Smooth muscle cell (in vitro differentiated cells): ENCODE results near the gene UBL4A. TPM values are rescaled to one million over a fixed set of nuclear protein-coding genes. Genes with fewer than 3 reads are reported as not detected.

Experiments
- DNase-seq: peaks from one replicate; lab custom pipeline; 2025; ENCODE audit not compliant: unreplicated experiment; lab: John Stamatoyannopoulos, UW
- H2AFZ ChIP-seq: fragments of 200-600 bp; sonication (generic); 2 replicates; pipeline ENCODE4 v1.6.0; 2016; ENCODE audit warnings: antibody characterized with exemption, low read depth, mild to moderate bottlenecking
- H3F3A ChIP-seq: fragments of 200-600 bp; sonication (generic); 2 replicates; pipeline ENCODE4 v1.6.0; 2017; ENCODE audit warnings: antibody characterized with exemption, low read depth
- H3K27ac ChIP-seq: fragments of 200-600 bp; sonication (generic); 2 replicates; pipeline ENCODE4 v1.5.1; 2016; ENCODE audit warnings: low read depth, mild to moderate bottlenecking
- H3K27me3 ChIP-seq: fragments of 200-600 bp; sonication (generic); 2 replicates; pipeline ENCODE4 v1.6.1; 2016; ENCODE audit warnings: low read depth, mild to moderate bottlenecking
- H3K36me3 ChIP-seq: fragments of 200-600 bp; sonication (generic); 2 replicates; pipeline ENCODE4 v1.5.1; 2016; ENCODE audit warnings: low read depth
- H3K4me1 ChIP-seq: fragments of 200-600 bp; sonication (generic); 2 replicates; pipeline ENCODE4 v1.5.1; 2016; ENCODE audit warnings: low read depth
- H3K4me2 ChIP-seq: fragments of 200-600 bp; sonication (generic); 2 replicates; pipeline ENCODE4 v1.6.0; 2016; ENCODE audit warnings: mild to moderate bottlenecking
- H3K4me3 ChIP-seq: fragments of 200-600 bp; sonication (generic); 2 replicates; pipeline ENCODE4 v1.5.1; 2016; ENCODE audit warnings: mild to moderate bottlenecking
- H3K79me2 ChIP-seq: fragments of 200-600 bp; sonication (generic); 2 replicates; pipeline ENCODE4 v1.6.0; 2016; ENCODE audit warnings: low read depth, mild to moderate bottlenecking
- H3K9ac ChIP-seq: fragments of 200-600 bp; sonication (generic); 2 replicates; pipeline ENCODE4 v1.6.0; 2016; ENCODE audit warnings: low read depth
- H3K9me3 ChIP-seq: fragments of 200-600 bp; sonication (generic); replicated peaks from 2 replicates; pipeline ENCODE4 v1.5.1; 2016; ENCODE audit warnings: low read depth
- H4K20me1 ChIP-seq: fragments of 200-600 bp; sonication (generic); 2 replicates; pipeline ENCODE4 v1.6.0; 2016; ENCODE audit warnings: low read depth
- CTCF ChIP-seq: fragments of 200-600 bp; sonication (generic); IDR thresholded peaks from 2 replicates; pipeline ENCODE4 v1.5.1; 2017; ENCODE audit warnings: borderline replicate concordance, mild to moderate bottlenecking, antibody characterized with exemption; ENCODE audit not compliant: insufficient read depth, poor library complexity, severe bottlenecking
- WGBS: methylation state at CpG from one replicate; pipeline ENCODE4 v1.1.7; 2016; ENCODE audit warnings: low lambda C conversion rate; 5-methylcytosine and 5-hydroxymethylcytosine counted together
- polyA plus RNA-seq: library from polyadenylated mRNA; unstranded; fragments of >200 nt; fragmentation: Nextera tagmentation; extraction: Ambion mirVana; gene quantifications from 2 replicates; pipeline ENCODE4 v1.2.1, GENCODE V29; 2016
- total RNA-seq: library from RNA; depleted of rRNA; stranded (reverse); fragments of >200 nt; gene quantifications from 2 replicates; pipeline ENCODE4 v1.2.3, GENCODE V29; 2014

Gene UBL4A
- total and polyA plus RNA-seq, 2 experiments from 2014 or later = 42.1 to 46.9 TPM

GRCh38 chrX:154458116-154458953 is 28.1 kb downstream of the UBL4A start, which contains the start of gene PLXNA3:
TSS of gene PLXNA3 (plus strand) at chrX:154458281. CDS start at chrX:154460184, 1,903 bp downstream.
- Histone ChIP-seq H3K4me2 (peak within 1 kb of the TSS; percentile 88), H3K9me3 (no peaks in the 10 kb centered on the region), H3F3A (no peaks in the 10 kb centered on the region), H3K4me3 (peak within 1 kb of the TSS; percentile 64), H3K9ac (peak within 1 kb of the TSS; percentile 60), H4K20me1 (peaks cover 40% of the 10 kb centered on the region), H3K4me1 (peaks cover 6% of the 10 kb centered on the region), H3K27me3 (no peaks in the 10 kb centered on the region), H3K36me3 (no peaks in the 10 kb centered on the region), H2AFZ (no peak within 1 kb of the TSS), H3K79me2 (peaks cover 37% of the 10 kb centered on the region), H3K27ac (no peak within 1 kb of the TSS)
- TF ChIP-seq CTCF = no peak
- 64% methylated on average over 19 of the region's 88 CpGs for WGBS
- no peak for DNase-seq

- H3K9me3 ChIP-seq = no peaks in the 10 kb centered on the region
- H4K20me1 ChIP-seq = peaks cover 34% of the 10 kb centered on the region
- peak overlapping the region; percentile 64 for H3K4me3 ChIP-seq
- no peak for TF ChIP-seq CTCF
- no peak for DNase-seq
- 52% methylated on average over 22 of the region's 65 CpGs for WGBS
- peaks cover 37% of the 10 kb centered on the region for H3K79me2 ChIP-seq
- no peak overlapping the region for H3K9ac ChIP-seq
- H3K27ac ChIP-seq = no peak overlapping the region
- peaks cover 6% of the 10 kb centered on the region for H3K4me1 ChIP-seq
- H3K4me2 ChIP-seq = peak overlapping the region; percentile 81
- no peaks in the 10 kb centered on the region for H3F3A ChIP-seq
- no peak overlapping the region for H2AFZ ChIP-seq
- no peaks in the 10 kb centered on the region for H3K36me3 ChIP-seq
- H3K27me3 ChIP-seq = no peaks in the 10 kb centered on the region
These were observed 28.8 kb downstream of the UBL4A start for GRCh38 chrX:154457491-154458115.

- Histone ChIP-seq H3K9me3 (no peaks in the 10 kb centered on the region), H4K20me1 (no peaks in the 10 kb centered on the region), H3F3A (no peaks in the 10 kb centered on the region), H3K9ac (no peak overlapping the region), H3K79me2 (no peaks in the 10 kb centered on the region), H3K4me3 (no peak overlapping the region), H2AFZ (no peak overlapping the region), H3K36me3 (no peaks in the 10 kb centered on the region), H3K27me3 (no peaks in the 10 kb centered on the region), H3K4me2 (no peak overlapping the region), H3K27ac (no peak overlapping the region), H3K4me1 (no peaks in the 10 kb centered on the region)
- DNase-seq = no peak
- no peak for TF ChIP-seq CTCF
- WGBS = 95% methylated on average over 9 of the region's 9 CpGs
These were observed 33.6 kb downstream of the UBL4A start for GRCh38 chrX:154452823-154453222.
